Activated CD8-positive, alpha-beta memory T cell treated with anti-CD3 and anti-CD28 coated beads, Interleukin-2, amount 10 ng/mL, durations not matched to agents 7 days and 5 days (primary cell): Measurements from ENCODE around the gene TTC14. TPM values are rescaled to one million over a fixed set of nuclear protein-coding genes. Genes with fewer than 3 reads are reported as not detected.

Experiments used
- ATAC-seq: fragments of 150-1000 bp; cut with Tn5 transposase; one replicate; pipeline ENCODE4 v1.10.0; 2021; ENCODE audit warnings: moderate library complexity
- CTCF ChIA-PET: fragments of 350-600 bp; sonication (Branson Sonifier 250); formaldehyde crosslinking; loops from one replicate; lab custom pipeline; 2021; ENCODE audit warnings: antibody characterized with exemption; lab: Charles Lee
- DNase-seq: peaks from one replicate; pipeline ENCODE4 v3.0.0-alpha.2; 2020
- H3K27ac Mint-ChIP-seq: one replicate; pipeline ENCODE4 v1.8.0; 2021; ENCODE audit warnings: mild to moderate bottlenecking, mixed read lengths
- H3K27me3 Mint-ChIP-seq: one replicate; pipeline ENCODE4 v1.8.0; 2021; ENCODE audit warnings: mixed read lengths
- H3K36me3 Mint-ChIP-seq: one replicate; pipeline ENCODE4 v1.8.0; 2021; ENCODE audit warnings: mild to moderate bottlenecking, mixed read lengths
- H3K4me1 Mint-ChIP-seq: one replicate; pipeline ENCODE4 v1.8.0; 2021; ENCODE audit warnings: mixed read lengths
- H3K4me3 Mint-ChIP-seq: one replicate; pipeline ENCODE4 v1.8.0; 2021; ENCODE audit warnings: mild to moderate bottlenecking, moderate library complexity, mixed read lengths
- H3K9me3 Mint-ChIP-seq: one replicate; pipeline ENCODE4 v1.8.0; 2022; ENCODE audit warnings: low read depth, mixed read lengths
- total RNA-seq, 2 experiments: library from RNA; stranded (reverse); gene quantifications; one replicate each; pipeline ENCODE4 v1.2.3, GENCODE V29; 2021

Gene TTC14
- total RNA-seq, 2 experiments from 2014 or later = 60.4 to 91.3 TPM

DNA sequence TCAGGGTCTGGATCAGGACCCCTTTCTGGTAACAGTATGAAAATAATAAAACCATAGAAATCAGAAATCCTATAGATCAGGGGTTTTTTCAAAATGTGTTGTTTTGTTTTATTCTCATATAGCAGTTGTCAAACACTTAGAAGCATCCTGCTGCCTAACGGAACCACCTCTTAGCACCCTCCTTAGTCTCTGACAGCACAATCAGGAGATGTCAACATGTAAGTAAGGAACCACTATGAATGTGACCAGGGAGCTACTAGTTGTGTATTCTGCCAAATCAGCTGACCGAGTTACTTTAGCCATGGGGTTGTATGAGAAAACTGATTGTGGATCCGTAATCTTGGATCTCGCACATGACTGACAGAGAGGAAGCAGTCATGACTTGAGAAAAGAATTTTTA lies 55.1 kb downstream of the TTC14 start:
- ATAC-seq (no peak), DNase-seq (no peak)
- no peaks in the 10 kb centered on the region for H3K9me3 Mint-ChIP-seq
- CTCF ChIA-PET = no interaction called here
- H3K4me1 Mint-ChIP-seq = no peaks in the 10 kb centered on the region
- H3K27ac Mint-ChIP-seq = no peak overlapping the region
- H3K4me3 Mint-ChIP-seq = no peak overlapping the region
- no peaks in the 10 kb centered on the region for H3K36me3 Mint-ChIP-seq
- H3K27me3 Mint-ChIP-seq = peaks cover 27% of the 10 kb centered on the region

Other genes starting within 250 kb of the TTC14 start
- not detected for gene CCDC39, start 77.3 kb downstream of the TTC14 start, total RNA-seq